PC-9 (cell line): ENCODE results near the gene FAM184B. TPM values are rescaled to one million over a fixed set of nuclear protein-coding genes. Genes with fewer than 3 reads are reported as not detected.

Source experiments
- BruUV-seq: library from RNA; stranded (reverse); fragments of 400-500 nt; replicated peaks from 2 replicates; lab custom pipeline; 2021; lab: Mats Ljungman, UMichigan
- CTCF ChIA-PET: fragments of 300-600 bp; sonication (Branson Sonifier 250); formaldehyde crosslinking; loops from one replicate; lab custom pipeline; 2022; ENCODE audit warnings: antibody characterized with exemption; lab: Charles Lee
- POLR2A ChIA-PET: fragments of 300-600 bp; sonication (Branson Sonifier 250); formaldehyde crosslinking; loops from one replicate; lab custom pipeline; 2022; ENCODE audit warnings: antibody characterized with exemption; ENCODE audit not compliant: unreplicated experiment; lab: Charles Lee
- DNase-seq, 2 experiments: peaks; one replicate each; pipeline versions ENCODE4 v3.0.0 to v3.0.0-alpha.2; 2015 to 2022; ENCODE audit warnings: mixed read lengths in 1 of 2
- H2AFZ ChIP-seq: fragments of 200-600 bp; sonication (generic); 2 replicates; pipeline ENCODE4 v1.8.1; 2017; ENCODE audit warnings: antibody characterized with exemption
- H3F3A ChIP-seq: fragments of 200-600 bp; sonication (generic); 2 replicates; pipeline ENCODE4 v1.8.1; 2017; ENCODE audit warnings: antibody characterized with exemption, mild to moderate bottlenecking, low read depth; ENCODE audit not compliant: insufficient read depth
- H3K27ac ChIP-seq: fragments of 200-600 bp; sonication (generic); 2 replicates; pipeline ENCODE4 v1.6.1; 2016; ENCODE audit warnings: mixed run types
- H3K27me3 ChIP-seq: fragments of 200-600 bp; sonication (generic); 2 replicates; pipeline ENCODE4 v1.6.1; 2016; ENCODE audit warnings: low read depth, mixed run types; ENCODE audit not compliant: insufficient read depth
- H3K36me3 ChIP-seq: fragments of 200-600 bp; sonication (generic); 2 replicates; pipeline ENCODE4 v1.6.1; 2016; ENCODE audit warnings: low read depth, mixed run types
- H3K4me1 ChIP-seq: fragments of 200-600 bp; sonication (generic); replicated peaks from 2 replicates; pipeline ENCODE4 v1.6.1; 2016; ENCODE audit warnings: mixed run types; ENCODE audit not compliant: insufficient read depth
- H3K4me2 ChIP-seq: fragments of 200-600 bp; sonication (generic); 2 replicates; pipeline ENCODE4 v1.6.1; 2017; ENCODE audit warnings: mixed run types
- H3K4me3 ChIP-seq: fragments of 200-600 bp; sonication (generic); 2 replicates; pipeline ENCODE4 v1.6.1; 2016; ENCODE audit warnings: mixed run types
- H3K79me2 ChIP-seq: fragments of 200-600 bp; sonication (generic); 2 replicates; pipeline ENCODE4 v1.6.1; 2017; ENCODE audit warnings: low read depth, mixed run types
- H3K9me2 ChIP-seq: fragments of 200-600 bp; sonication (generic); 2 replicates; pipeline ENCODE4 v1.8.1; 2017; ENCODE audit warnings: mild to moderate bottlenecking; ENCODE audit not compliant: insufficient read depth
- H3K9me3 ChIP-seq: fragments of 200-600 bp; sonication (generic); 2 replicates; pipeline ENCODE4 v1.8.1; 2016; ENCODE audit warnings: low read depth; ENCODE audit not compliant: insufficient read depth
- H4K20me1 ChIP-seq: fragments of 200-600 bp; sonication (generic); 2 replicates; pipeline ENCODE4 v1.8.1; 2017; ENCODE audit not compliant: insufficient read depth
- EZH2 ChIP-seq: fragments of 200-600 bp; sonication (generic); IDR thresholded peaks from 2 replicates; pipeline ENCODE4 v1.8.0; 2017; ENCODE audit warnings: antibody characterized with exemption, low read depth
- intact Hi-C: fragments of 100-400 bp; cut with micrococcal nuclease; formaldehyde crosslinking; loops from one replicate; pipeline ENCODE4 v1.10.0; 2022; ENCODE audit not compliant: unreplicated experiment
- total RNA-seq: library from RNA; stranded (reverse); gene quantifications from 2 replicates; pipeline ENCODE4 v1.2.3, GENCODE V29; 2021
- TF ChIP-seq, protein P1 (sequence below): fragments of 200-600 bp; sonication (generic); conservative IDR thresholded peaks from 2 replicates; pipeline ENCODE4 v1.6.1; 2017; ENCODE audit warnings: mixed run types, antibody characterized with exemption, mild to moderate bottlenecking, moderate library complexity

The FAM184B gene
- total RNA-seq, 1 experiment from 2014 or later = not detected

DNA sequence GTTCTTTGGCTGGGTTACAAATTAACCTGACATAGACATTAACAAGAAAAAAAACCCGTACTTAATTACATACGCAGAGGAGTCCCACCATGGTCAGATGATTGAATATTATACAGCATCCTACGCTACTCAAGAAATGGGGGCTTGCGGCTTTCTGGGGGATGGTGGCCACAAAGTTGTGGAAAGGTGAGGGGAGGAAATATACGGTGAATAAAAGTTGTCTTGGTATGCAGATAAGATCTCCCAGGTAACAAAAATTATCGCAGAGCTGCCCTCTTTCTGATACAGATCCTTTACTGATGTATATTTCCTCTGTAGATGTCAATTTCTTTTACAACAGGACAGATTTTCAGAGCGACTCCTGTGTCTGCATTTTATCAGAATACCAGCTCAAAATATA lies 28.2 kb upstream of the FAM184B start:
- ChIA-PET CTCF (interaction anchor here (0.7 kb wide), 1 partner anchor 72 kb away, joined by 3 read pairs; no protein-coding TSS in a partner anchor), POLR2A (interaction anchor here (0.6 kb wide), 1 partner anchor 18 kb away, joined by 5 read pairs; no protein-coding TSS in a partner anchor)
- peak overlapping the region; percentile 92 for H3K4me2 ChIP-seq
- no peak overlapping the region for H2AFZ ChIP-seq
- H3K4me3 ChIP-seq = peak overlapping the region; percentile 89
- no peak for DNase-seq
- intact Hi-C loops = loop anchor here (1.0 to 10.0 kb wide), 5 partner anchors 195 to 297 kb away; partner anchors contain the start of genes LAP3, LCORL, MED28 and QDPR
- H4K20me1 ChIP-seq = peaks cover 31% of the 10 kb centered on the region
- no TSS peak for BruUV-seq
- H3K27ac ChIP-seq = no peak overlapping the region
- H3K9me2 ChIP-seq = no peaks in the 10 kb centered on the region
- H3F3A ChIP-seq = no peaks in the 10 kb centered on the region
- H3K36me3 ChIP-seq = peaks cover 22% of the 10 kb centered on the region
- no peaks in the 10 kb centered on the region for H3K27me3 ChIP-seq
- H3K9me3 ChIP-seq = no peaks in the 10 kb centered on the region
- peaks cover 35% of the 10 kb centered on the region for H3K4me1 ChIP-seq
- H3K79me2 ChIP-seq = peaks cover 97% of the 10 kb centered on the region
- TF ChIP-seq EZH2 = no peak
- TF ChIP-seq, protein P1, sequence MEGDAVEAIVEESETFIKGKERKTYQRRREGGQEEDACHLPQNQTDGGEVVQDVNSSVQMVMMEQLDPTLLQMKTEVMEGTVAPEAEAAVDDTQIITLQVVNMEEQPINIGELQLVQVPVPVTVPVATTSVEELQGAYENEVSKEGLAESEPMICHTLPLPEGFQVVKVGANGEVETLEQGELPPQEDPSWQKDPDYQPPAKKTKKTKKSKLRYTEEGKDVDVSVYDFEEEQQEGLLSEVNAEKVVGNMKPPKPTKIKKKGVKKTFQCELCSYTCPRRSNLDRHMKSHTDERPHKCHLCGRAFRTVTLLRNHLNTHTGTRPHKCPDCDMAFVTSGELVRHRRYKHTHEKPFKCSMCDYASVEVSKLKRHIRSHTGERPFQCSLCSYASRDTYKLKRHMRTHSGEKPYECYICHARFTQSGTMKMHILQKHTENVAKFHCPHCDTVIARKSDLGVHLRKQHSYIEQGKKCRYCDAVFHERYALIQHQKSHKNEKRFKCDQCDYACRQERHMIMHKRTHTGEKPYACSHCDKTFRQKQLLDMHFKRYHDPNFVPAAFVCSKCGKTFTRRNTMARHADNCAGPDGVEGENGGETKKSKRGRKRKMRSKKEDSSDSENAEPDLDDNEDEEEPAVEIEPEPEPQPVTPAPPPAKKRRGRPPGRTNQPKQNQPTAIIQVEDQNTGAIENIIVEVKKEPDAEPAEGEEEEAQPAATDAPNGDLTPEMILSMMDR = no peak

DNA sequence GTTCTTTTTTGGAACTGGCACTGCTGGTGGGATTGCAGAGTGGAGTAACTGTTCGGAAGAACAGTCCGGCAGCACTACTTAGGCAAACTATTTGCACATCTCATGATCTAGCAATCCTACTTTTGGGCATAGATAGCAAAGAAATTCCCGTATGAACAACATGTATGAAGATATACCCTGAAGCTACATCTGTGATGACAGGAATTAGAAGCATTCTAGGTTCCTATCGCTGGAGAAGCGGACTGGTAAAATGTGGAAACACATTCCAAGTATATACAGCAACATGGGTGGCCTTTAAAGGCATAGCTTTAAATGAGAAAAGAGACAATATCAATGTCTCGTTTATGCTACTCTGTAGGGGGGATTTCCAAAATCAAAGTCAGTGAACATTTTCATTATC lies 26.0 kb upstream of the FAM184B start:
- Histone ChIP-seq H3K4me3 (no peak overlapping the region), H3K79me2 (peaks cover 76% of the 10 kb centered on the region), H3K27ac (no peak overlapping the region), H3K9me3 (no peaks in the 10 kb centered on the region), H3K27me3 (no peaks in the 10 kb centered on the region), H3K9me2 (no peaks in the 10 kb centered on the region), H3K36me3 (peaks cover 28% of the 10 kb centered on the region), H3K4me1 (peaks cover 24% of the 10 kb centered on the region), H4K20me1 (peaks cover 31% of the 10 kb centered on the region), H2AFZ (no peak overlapping the region), H3K4me2 (0 out of 2 replicates have a peak overlapping the region, but pooled peaks have one; percentile 92), H3F3A (no peaks in the 10 kb centered on the region)
- TF ChIP-seq, protein P1 = no peak
- no peak for TF ChIP-seq EZH2
- CTCF ChIA-PET = no interaction called here
- POLR2A ChIA-PET = no interaction called here
- no peak for DNase-seq
- BruUV-seq = no TSS peak
- intact Hi-C loops = loop anchor here (5.0 kb wide), 1 partner anchor 295 kb away; the partner anchor contains the start of gene QDPR

DNA sequence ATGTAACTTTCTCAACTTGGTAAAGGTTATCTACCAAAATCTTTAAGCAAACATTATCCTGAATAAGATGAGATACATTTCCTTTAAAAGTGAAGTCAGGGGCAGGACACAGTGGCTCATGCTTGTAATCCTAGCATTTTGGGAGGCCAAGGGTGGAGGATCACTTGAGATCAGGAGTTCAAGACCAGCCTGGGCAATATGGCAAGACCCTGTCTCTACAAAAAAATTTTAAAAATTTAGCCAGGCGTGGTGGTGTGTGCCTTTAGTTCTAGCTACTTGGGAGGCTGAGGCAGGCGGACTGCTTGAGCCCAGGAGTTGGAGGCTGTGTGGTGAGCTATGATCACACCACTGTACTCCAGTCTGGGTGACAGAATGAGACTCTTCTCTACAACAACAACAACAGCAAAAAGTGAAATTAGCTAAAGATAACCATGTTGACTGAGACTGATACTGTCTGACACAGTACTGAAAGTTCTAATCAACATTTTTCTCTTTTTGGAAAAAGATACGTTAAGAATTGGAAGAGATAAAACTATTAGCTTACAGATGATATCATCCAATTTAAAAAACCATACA lies 24.2 kb upstream of the FAM184B start:
- Histone ChIP-seq H2AFZ (no peak overlapping the region), H3K9me2 (no peaks in the 10 kb centered on the region), H4K20me1 (peaks cover 31% of the 10 kb centered on the region), H3K4me3 (no peak overlapping the region), H3K79me2 (peaks cover 60% of the 10 kb centered on the region), H3K27ac (no peak overlapping the region), H3K4me1 (peaks cover 21% of the 10 kb centered on the region), H3K36me3 (peaks cover 28% of the 10 kb centered on the region), H3K27me3 (no peaks in the 10 kb centered on the region), H3K9me3 (no peaks in the 10 kb centered on the region), H3F3A (no peaks in the 10 kb centered on the region), H3K4me2 (no peak overlapping the region)
- intact Hi-C loops = loop anchor here (5.0 kb wide), 1 partner anchor 293 kb away; the partner anchor contains the start of gene QDPR
- ChIA-PET POLR2A (no interaction called here), CTCF (no interaction called here)
- DNase-seq = no peak
- no TSS peak for BruUV-seq
- no peak for TF ChIP-seq EZH2
